Limb (tissue), 2 donors: ENCODE results near the gene DENND1B.
"Not testable (repeated sequence)": the region's sequence is repeated elsewhere in the genome, so short reads cannot be mapped to it uniquely, and the experiment has no call there.

Source experiments
- DNase-seq, 2 donors: peaks; one replicate each; pipeline ENCODE4 v3.0.0-alpha.2; 2016; ENCODE audit errors: extremely low spot score in 2 of 2

The DENND1B gene

DNA sequence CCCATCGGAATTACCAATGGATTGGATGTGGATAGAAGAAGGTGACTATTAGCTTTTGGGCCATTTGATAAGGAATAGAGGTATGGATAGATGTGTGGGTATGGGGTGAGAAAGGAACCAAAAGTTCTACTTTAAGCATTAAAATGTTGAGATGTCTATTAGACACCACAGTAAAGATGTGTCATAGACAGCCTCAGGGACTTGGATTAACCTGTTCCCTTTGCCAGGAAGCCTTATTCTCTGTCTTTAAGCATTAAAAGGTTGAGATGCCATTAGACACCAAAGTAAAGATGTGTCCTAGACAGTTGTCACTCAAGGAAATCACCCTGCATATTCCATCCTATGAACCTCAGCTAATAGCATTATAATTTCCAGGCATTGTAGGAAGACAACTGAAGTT lies 11.0 kb upstream of the DENND1B start:
- no peak for DNase-seq

DNA sequence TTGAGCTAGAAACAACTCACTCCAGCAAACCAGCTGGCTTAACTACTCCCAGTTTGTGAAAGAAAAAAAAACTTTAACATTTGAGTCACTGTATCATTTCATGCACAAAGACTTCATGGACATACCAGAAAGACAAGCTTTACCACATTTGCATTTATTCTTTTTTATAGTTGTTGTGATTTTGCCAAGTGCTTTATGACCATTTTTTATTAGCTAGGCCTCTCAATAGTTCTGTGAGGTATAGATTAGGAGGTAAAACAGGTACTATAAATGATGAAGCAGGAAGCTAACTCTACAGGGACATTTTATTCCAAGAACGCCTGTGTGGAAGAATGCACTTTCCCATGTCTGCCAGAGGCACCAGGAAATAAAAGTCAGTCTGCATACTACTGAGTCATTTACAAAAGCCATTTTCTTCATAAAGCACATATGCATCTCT lies 8.2 kb upstream of the DENND1B start:
- DNase-seq = peak in 1 of 2 donors; percentile 31

DNA sequence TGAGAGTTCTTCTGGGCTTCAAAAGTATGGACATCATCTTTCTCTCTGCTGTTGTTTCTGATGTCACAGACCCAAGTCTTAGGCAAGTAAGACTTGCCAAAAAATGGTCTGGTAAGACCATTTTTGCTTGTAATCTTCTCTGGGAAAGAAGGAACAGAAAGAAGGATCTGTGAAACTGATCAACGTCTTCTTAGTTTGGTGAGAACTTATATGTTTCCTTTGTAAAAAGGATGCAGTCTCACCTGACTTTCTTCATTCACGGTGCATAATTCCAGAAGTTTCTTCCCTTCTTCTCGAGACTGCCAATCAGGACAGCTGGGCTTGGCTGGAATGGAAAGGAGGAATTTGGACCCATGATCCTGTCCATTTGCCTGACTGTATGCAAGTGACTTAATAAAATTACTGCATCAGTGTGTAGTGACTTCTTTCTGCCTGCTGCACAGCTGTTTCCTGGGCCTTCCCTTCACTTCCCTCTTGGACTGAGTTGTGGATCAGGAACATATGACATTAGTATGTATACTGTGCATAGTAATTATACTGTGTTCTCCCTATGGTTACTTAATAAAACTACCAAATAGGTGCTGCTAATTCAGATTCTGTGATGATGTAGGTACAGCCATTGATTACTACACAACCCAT lies 7.6 kb upstream of the DENND1B start:
- peak in 1 of 2 donors; percentile 26 for DNase-seq

DNA sequence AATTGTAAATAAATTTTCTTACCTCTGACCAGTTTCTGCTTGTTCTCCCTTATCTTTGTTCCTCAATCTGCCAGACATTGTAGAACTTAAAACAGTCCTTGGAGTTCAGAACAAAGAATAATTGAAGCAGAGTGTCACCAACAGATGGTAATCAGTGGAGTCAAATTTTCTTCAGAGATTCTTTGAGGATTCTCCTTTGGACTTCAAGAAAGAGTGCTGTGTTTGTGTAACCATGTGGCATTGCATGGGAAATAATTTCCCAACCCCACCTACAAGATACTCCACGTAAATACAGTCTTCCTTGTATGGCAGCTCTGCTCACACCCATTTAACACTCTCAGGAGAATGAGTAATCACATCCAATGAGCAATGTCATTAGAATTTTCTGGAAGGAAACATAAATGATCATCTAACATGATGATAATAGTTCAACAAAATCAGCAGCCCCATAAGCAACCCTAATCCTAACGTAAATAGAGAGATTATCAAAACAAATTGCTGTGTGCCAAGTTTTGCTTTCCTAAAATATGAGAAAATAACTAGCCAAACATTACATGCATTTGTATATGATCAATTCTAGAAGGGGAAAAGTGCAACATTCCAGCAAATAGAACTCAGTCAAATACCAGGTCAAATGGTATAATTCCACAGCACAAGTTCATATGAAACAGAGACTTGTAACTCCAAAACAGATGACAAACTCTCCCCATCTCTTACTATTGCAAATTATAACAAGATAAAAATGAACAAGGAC lies 6.9 kb upstream of the DENND1B start:
- no peak for DNase-seq

DNA sequence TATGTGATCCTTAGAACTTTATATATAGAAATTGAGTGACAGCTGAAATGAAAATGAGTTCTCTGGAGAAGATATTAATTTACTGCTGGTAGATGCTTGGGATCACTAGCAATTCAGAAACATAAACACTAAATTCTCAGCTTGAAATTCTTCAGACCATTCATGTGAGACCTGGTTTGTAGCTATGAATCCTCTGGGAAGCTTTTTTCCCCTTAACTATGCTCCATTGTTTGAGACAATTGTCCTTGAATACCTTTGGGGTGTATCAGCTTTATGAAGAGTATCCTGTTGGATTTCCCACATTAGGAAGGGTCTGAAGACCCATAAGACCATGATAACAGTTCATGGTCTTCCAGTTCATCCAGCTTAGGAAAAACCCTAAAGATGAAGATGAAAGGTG lies 4.6 kb upstream of the DENND1B start:
- no peak for DNase-seq

DNA sequence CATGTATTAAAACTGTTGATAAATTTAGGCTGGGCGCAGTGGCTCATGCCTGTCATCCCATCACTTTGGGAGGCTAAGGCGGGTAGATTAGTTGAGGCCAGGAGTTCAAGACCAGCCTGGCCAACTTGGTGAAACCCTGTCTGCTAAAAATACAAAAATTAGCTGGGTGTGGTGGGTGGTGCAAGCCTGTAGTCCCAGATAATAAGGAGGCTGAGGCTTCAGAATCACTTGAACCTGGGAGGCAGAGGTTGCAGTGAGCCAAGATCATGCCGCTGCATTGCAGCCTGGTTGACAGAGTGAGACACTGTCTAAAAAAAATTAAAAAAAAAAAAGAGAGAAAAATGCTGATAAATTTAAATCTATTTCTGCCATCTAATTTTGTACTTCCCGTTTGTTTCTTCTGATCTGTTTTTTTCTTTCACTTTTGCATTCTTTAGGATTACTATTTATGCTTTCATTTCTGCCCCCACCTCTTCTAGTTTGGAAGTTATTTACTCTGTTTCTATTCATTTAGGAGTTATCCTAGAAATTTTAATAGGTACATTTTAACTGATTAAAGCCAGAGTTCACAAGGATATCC lies 3.2 kb upstream of the DENND1B start:
- DNase-seq = no peak

DNA sequence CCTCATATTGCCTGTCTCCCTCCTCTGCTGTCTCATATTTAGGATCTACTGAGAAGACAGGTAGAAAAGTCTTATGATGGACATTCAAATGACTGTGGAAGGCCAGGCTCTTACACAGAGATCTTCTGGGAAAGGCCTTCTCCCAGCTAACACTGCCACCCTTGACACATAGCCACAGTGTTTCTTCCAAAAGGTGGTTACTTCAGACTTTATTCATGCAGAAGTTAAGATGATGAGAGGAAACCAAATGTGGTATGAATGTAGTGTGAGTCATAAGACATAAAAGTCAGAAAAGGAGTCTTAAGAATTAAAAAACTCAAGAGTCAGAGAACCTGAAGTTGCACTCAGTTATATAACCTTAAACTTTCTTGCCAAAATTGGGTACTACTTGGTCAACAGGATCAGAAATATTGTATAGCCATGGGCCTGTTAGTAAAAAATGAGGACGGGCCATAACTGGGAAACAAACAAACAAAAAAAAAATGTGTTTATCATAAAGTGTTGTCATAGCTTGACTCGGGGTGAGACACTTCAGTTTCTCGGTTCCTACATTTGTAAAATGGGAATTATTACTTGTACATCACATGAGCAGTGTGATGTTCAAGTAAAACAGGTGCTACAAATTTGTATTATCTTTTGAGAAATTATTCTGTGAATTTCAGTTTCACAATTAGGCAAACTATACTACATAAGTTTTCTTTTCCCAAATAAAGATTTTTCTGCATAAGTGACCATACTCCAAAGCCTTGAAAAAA lies 1.2 kb upstream of the DENND1B start:
- DNase-seq = no peak

DNA sequence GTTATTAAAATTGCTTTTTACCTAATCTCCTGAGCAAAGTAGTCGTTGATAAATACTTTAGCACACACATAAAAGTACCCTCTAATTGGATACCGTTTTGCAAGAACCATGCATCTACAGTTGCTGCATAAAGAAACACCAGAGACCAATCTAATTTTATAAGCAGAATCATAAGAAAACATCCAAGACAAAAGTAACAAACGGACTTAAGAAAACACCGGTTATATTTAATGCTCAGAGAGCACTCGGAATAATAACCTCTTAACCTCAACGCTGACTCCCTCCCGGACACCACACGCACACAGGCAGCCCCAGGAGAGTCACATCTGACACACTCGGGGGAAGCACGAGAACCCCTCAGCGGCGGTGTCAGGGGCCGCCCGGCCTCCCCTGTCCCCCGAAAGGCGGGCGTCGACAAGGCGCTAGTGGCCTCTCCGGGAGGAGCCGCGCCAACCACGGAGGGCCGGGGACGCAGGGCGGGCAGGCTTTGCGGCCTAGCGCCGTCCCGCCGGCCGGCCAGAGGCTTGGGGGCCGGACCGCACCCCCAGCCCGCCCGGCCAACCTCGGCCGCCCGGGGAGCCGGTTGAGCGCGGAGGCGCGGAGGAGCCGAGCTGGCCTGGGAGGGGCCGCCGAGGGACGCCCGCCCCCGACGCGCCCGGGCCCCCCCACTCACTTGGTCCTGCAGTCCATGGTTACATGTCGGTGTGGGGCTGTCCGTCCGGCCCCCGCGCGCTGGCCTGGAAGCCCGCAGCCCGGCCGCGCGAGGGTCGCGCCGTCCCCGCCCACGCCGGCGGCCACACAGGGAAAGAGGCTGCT lies 606 bp downstream of the DENND1B start:
- peak in 1 of 2 donors; percentile 82 for DNase-seq

DNA sequence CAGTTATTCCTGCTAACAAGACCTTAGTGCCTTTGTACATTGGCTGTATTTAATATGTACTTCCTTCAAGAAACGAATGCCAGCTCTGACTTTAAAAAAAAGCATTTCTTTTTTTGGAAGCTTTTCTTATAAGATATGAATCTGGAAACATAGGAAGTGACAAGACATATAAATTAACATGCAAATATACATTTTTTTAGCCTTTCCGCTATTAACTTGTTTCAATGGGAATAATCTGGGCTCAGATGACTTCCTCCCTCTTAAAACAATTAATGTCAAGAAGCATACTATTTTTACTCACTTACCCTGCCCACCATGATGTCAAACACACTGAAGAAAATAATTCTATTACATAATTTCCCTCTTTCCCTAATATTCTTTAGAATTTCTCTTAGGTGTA lies 1.4 kb downstream of the DENND1B start:
- DNase-seq = no peak

DNA sequence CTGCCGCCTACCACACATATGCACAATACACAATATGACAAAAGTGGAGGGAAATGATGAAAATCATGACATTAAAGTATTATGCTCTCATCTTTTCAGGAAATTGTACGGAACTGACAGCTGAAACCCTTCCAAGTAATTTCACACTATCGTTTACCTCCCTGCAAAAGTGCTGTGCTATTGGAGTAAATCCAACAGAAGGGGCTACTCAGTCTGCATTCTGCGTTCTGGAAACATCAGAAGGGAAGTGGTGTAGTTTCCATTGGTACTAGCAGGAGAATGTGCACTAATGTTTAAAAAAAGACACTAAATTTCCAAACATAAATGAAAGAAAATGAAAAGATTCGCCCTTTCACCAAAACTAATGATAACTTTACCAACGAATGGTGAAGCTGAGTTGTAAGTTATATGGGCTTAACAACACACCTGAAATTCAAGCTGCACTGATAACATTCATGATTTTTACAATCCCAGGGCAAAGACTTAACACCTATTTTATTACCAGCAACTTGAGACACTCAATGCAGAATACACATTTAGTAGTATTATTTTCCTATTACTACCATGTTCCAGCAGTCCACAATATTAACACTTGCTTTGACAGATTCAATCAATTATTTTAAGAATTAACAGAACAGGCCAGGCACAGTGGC lies 3.2 kb downstream of the DENND1B start:
- no peak for DNase-seq

DNA sequence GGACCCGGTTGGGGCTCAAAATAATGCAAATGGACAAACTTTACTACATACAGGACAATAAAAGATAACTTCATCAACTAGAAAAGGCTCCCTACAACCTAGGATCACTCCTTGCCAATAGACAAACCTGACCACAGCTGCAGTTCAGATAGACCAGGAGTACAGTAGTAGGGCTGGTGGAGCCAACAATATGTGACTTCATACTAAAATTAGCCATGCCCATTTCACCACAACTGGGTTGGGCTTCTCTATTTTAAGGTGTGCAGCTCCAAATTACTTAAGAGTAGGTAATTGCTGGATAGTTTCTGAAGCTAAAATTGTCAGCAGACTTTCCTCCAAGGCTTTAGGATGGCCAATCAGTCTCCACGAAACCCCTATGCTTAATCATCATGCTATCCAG lies 3.9 kb downstream of the DENND1B start:
- no peak for DNase-seq

DNA sequence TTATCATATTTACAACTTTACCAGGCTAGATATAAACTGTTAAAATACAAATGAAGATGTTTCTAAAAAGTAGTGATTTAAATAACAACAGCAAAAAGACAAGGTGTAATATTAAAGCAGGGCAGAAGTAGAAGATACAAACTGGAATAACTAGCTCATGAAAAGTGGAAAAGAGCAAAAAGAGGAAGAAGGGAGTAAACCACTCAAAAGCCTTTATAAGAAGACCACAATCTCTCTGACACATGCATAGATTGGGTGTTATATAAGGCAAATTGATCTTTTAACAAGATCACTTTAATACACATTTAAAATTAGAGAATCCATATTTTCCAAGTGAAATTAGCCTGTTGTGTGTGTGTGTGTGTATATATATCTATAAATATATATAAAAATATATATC lies 5.0 kb downstream of the DENND1B start:
- no peak for DNase-seq

DNA sequence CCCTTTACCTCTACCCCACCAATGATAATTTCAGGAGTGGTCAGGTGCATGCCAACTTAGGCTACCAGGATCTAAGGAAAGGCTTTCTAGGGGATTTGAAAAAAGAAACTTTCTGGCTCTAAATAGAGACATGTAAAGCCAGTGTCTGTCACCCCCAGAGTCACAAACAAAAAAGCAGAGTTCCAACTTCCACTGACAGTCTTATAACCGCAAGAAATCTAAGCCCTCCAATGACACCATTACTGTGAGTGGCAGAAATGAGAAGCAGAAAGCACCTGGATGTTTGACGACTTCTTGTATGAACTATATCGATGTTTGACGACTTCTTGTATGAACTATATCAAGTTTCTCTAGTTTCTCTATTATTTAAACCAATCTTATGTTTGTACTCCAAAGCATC lies 6.0 kb downstream of the DENND1B start:
- no peak for DNase-seq

DNA sequence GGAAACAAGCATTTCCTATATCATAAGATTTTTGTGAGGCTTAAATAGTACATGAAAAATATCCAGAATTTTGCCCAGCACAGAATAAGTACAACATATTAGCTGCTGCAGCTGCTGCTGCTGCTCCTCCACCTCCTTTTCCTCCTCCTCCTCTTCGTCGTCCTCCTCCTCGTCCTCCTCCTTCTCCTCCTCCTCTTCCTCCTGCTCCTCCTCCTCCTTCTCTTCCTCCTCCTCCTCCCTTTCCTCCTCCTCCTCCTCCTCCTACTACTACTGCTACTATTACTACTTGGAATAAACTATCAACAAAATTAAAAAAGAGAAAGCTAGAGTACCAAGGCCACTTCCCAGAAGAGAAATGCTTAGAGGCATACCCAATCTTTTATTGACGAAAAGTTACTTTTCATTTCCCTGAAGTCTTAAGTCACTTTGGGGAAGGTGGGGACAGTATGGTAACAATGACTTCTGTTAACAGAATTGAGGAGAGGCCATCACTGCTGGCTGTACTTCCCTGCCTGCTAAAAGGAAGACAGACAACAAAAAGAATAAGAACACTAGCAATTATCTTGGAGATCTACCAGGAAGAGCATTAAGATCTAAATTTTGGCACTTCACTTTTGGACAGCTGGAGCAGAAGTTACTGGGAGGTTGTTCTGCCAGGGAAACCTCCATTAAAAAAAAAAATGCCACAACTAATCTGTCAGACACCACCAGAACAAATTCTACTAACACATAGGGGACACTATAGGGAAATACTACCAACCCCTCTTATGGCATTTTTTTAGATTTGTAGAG lies 7.1 kb downstream of the DENND1B start:
- DNase-seq = no peak

DNA sequence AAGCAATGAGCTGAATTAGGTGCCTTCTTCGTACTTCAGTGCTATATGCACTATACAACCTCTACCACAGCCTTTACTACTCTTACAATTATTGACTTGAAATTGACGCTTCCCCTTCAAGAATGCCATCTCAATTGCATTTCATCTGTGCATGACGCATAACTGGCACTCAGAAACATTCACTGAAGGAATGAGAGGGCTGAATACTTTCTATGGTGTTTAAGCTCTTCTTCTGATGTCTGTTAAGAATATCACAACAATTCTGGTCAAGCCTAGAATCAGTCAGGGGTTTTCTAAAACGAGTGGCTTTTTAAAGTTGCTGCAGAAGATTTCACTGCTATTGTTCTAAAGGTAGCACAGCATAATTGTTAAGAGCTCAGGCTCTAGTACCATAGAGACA lies 11.5 kb downstream of the DENND1B start:
- DNase-seq = no peak

DNA sequence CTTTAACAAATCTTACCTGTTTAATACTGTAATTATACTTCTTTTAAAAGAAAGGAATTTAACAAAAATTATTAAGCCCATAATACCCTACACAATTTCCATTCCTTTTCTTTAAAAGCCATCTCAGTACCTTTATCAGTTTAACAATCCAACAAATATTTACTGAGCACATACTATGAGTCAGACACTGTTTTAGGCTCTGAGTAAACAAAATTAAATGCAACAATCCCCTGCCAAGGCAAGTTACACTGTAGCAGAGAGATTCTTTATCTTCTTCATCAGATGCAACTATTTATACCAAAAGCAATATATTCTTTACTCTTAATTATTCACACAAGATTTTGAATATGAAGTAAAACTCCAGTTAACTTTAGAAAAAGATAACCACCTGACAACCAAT lies 12.0 kb downstream of the DENND1B start:
- DNase-seq = no peak

DNA sequence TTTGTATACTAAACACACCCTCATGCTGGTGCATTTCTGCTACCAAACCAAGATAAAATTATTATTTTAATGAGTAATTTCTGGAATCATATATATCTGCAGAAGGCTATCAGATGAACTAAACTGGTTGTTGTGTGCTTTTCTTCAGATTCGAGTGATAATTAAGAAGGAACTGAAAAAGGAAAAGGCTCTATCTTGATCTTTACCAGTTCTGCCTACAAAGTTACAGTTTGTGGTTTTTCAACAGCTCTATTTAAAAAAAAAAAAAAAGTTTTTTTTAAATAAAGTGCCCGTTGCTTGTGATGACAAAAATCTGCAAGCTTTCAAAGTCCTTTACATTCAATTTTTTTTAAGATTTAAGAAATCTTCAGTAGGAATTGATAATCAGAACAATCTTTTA lies 13.6 kb downstream of the DENND1B start:
- no peak for DNase-seq

DNA sequence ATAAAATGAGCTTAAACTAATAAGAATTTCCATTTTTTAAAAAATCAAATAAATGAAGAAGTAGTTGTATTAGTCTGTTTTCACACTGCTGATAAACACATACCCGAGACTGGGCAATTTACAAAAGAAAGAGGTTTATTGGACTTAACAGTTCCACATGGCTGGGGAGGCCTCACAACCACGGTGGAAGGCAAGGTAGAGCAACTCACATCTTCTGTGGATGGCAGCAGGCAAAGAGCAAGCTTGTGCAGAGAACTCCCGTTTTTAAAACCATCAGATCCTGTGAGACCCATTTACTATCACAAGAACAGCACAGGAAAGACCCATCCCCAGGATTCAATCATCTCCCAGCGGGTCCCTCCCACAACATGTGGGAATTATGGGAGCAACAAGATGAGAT lies 19.7 kb downstream of the DENND1B start:
- not testable (repeated sequence) for DNase-seq

DNA sequence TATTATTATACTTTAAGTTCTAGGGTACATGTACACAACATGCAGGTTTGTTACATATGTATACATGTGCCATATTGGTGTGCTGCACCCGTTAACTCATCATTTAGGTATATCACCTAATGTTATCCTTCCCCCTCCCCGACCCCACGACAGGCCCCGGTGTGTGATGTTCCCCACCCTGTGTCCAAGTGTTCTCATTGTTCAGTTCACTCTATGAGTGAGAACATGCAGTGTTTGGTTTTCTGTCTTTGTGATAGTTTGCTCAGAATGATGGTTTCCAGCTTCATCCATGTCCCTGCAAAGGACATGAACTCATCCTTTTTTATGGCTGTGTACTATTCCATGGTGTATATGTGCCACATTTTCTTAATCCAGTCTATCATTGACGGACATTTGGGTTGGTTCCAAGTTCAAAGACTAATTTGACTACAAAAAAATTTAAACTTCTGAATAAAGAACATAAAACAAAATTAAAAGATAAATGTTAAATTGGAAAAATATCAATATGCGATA lies 22.6 kb downstream of the DENND1B start:
- DNase-seq = not testable (repeated sequence)

DNA sequence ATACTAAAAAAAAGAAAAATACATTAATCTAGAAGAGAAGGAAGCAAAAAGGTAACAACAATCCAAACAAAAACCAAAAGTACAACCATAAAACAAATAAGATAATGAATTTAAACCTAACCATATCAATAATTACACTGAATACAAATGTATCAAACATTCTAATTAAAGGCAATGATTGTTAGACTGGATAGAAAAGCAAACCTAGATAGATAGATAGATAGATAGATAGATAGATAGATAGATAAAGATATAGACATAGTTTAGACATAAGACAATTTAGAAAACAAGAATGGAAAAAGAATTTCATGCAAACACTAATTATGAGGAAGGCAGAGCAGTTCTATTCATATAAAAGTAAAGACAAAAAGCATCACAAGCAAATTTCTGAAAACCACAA lies 24.9 kb downstream of the DENND1B start:
- no peak for DNase-seq
